Stimulated activated CD8-positive, alpha-beta memory T cell treated with anti-CD3 and anti-CD28 coated beads, Interleukin-2, amount 100 ng/mL, for 48 hours (primary cell): ENCODE data around the gene C1orf21.

Experiments used
- DNase-seq, 2 donors: peaks; one replicate each; pipeline ENCODE4 v3.0.0-alpha.2; 2020; ENCODE audit warnings: low read depth in 2 of 2

C1orf21 gene

DNA sequence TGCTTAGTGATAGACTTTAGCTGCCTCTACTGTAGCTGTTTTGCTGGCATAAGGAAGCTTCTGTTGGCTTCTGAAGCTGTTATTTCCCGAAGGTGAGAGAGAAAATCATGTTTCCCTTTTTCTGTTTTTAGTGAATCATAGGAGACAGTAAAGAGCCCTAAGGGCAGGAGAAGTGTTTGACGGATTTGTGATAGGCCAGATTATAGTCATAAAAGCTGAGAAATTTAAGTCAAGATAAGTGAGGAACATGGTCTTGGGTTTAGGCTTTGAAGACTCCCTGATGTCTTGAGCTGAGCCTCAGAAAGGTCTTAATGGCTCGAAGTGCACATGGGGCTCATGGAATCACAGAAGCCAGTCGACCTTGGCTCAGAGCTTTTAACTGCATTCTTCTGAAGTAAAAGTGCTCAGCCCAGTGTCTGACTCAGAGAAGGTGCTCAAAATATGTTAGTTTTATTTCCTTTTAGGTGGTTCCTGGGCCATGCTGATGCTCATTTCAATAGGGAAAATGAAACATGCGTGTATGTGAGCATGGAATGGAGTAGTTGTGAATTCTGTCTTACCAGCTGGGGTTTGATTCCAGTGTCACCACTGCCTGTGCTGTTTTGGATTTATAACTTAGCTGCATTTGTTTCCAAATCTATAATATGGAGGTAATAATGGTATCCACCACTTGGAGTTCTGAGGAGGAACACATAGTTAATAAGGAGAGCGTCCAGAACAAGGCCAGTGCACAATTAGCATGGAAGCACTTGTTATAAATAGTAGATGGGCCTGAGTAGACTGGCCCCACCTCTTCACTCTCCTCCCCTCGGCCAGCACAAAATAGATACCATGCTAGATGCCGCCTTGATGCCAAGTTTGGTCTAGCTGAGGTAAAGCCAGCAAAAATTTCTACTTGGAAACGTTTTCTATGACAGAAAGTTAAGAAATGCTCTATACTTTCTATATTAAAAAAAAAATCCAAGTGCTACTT, 99.2 kb downstream of the C1orf21 start:
- DNase-seq: no peak

DNA sequence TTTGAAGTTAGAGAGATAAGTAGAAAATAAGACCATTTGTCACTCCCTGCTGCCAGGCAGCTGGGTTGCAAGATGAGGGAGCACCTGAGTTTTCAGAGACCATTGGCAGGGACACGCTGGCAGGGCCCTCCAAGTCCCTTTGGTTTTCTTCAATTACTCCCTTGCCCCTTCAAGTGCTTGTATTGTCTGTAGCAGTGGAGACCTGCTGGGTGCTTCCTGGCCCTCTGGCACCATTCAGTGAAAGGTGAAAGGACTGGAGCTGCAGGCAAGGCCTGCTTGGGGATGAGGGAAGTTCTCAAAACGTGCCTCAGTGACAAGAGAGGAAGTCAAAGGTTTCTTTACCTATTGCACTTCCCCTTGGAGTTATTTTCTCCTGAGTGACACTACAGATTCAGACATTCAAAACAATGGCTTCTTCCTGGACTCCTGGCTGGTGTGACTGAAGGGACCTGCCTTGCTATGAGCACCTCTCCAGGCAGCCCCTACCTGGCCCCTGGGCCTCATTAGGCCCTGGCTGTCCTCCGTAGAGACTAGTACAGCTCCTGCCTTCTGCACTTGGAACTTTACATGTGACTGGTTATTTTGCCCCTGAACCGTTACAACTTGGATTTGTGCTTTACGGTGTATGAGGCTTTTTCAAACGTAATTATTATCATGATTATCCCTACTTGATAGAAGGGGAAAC, 100.1 kb downstream of the C1orf21 start:
- no peak for DNase-seq

DNA sequence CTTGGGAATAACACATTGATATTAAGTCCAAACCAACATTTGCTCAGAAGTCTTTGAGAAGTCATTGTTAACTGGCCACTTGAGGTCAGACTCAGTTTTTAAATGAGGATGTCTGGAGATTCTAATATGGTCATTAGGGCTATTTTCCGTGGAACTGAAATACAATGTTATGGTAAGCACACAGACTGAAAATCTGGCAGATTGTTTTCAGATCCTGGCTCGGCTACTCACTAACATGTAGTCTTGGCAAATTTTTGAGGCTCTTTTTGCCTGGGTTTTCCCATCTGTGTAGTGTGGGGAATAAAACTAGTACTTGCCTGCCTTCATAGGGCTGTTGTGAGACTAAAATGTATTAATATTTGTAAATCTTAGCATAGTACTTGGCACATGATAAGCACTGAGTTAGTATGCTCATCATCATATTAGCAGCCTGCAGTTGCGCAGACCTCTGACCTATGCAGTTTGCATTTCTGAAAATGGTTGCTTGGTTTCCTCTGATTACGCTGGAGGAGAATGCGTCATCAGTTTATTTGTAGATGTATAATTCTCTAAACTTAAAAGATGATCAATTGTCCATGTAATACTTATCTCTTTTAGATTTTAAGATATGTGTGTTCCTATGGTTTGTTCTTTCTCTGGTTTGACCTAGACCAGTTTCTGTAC, 100.8 kb downstream of the C1orf21 start:
- DNase-seq: no peak

DNA sequence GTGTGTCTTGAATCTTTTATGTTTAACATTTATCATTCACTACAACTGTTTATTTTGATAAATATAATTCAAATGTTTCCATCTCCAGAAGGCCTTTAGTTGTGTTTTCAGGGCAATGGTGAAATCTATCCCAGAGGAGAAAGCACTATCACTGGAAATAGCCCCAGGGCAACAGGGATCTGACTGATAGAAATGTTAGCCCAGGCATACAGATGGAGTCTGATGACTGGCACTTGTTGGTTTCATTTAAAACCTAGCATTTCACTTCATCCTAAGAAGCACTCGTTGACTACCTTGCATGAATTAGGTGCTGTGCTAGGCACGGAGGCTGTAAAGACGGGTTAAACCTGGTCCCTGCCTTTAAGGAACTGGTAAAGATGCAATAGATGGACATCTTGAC, 103.1 kb downstream of the C1orf21 start:
- DNase-seq: no peak

DNA sequence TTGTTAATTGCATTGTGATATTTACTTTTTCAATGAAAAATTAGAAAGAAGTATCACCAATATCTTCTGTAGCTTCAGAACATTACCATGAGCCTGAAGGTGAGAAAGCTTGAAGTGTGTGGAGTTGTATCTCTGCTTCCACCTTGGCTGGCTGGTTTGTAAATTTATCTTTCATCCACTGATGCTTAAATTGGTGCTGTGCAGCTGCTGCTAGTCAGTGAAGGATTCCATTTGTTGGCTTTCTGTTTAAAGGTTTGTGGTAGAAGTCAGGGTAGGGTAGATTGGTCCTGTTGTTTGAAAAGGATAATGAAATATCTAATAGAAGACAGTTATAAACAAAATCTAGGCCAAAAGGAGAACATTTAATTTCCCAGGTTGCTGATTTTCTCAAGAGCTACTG, 105.7 kb downstream of the C1orf21 start:
- no peak for DNase-seq

DNA sequence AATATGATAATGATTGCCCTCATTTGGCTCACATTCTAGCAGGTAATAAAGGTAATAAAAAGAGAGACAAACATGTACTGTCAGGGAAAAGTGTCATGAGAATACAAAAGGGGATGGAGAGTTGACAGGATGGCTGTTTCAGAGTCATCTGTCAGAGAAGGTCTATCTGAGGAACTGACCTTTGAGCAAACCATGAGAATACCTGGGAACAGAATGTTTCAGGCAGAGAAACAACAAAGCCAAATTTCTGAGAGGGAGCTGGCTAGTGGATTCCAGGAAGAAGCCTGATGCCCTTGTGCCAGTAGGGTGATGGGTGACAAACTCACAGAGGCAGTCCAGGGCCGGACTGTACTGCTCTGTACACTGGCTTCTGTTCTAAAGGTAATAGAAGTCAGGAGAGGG, 107.2 kb downstream of the C1orf21 start:
- no peak for DNase-seq

DNA sequence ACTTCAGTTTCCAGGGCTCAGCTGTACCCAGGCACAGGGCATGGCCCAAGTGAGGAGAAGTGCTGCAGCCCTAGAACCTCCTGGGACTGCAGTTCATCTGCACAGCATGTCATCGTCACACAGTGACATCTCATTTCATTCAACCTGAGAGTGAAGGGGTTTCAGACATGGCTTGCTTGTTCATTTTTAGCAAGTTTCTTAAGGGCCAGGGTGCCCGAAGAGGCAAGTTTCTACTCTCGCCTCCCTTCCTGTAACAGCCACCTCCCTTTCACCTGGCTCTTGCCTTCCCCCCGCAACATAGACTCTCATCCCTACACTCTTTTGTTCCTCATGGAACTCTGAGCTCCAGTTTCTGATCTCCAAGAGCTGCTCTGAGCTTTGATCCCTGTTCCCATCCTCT, 108.1 kb downstream of the C1orf21 start:
- no peak for DNase-seq

DNA sequence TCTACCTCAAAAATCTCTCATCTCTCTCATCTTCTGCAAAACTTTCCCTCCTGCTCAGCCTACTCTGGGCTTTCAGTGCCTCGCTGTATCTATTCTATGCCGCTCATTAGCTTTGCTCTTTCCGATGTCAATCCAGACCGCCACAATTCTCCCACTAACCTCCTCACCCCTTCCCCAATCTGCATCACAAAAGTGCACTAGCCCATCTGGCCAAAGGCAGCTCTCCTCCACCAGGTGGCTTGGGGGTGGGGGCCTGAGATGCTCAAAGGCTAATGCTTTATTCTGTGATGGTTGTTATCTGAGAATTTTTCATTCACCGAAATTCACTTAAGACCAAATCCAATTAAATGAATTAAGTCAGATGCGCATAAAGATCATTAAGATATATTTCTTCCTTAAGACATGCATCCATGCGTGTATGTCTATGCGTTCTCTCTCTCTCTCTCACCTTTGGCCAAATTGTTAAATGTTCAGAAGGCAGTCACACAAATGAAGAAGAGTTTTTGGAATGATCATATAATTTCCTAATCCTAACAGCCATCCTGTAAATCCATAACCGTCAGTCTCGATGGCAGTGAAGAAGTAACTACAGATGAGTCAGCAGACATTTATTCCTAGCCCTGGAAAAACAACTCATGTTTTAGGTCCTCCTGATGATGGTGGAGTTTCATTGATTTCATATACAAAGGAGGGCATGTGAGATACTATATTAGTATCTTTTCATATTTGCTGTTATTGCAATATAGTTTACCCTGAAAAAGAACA, 111.3 kb downstream of the C1orf21 start:
- no peak for DNase-seq

DNA sequence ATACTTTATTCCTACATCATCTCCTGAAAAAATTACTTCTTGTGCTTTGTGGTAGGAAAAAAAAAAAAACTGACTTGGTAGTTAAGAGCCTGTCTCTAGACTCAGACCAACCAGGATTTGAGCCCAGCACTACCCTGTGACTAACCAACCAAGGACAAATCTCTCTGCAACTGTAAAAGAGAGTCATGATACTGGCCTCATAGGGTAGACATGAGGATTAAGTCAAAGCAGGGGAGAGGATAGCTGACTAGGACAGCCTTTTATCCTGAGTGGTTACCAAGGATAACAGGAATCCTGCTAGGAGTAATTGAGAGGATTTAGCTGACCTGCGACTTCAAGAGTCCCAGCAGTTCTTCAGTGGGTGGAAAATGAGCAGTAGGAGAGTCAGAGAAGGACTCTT, 112.8 kb downstream of the C1orf21 start:
- DNase-seq: no peak

DNA sequence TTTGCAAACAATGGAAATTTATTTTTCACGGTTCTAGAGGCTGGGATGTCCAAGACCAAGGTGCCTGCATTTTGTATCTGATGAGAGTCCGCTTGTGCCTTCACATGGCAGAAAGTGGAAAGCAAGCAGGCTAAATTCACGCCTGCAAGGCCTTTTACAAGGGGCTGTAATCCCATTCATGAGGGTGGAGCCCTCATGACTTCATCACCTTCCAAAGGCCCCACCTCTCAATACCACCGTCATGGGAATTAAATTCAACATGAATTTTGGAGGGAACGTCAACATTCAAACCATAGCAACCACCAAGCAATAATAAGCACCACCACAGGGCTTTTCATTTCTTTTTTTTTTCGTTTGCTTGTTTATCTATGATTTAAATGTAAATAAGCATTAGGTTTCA, 115.3 kb downstream of the C1orf21 start:
- DNase-seq: no peak

DNA sequence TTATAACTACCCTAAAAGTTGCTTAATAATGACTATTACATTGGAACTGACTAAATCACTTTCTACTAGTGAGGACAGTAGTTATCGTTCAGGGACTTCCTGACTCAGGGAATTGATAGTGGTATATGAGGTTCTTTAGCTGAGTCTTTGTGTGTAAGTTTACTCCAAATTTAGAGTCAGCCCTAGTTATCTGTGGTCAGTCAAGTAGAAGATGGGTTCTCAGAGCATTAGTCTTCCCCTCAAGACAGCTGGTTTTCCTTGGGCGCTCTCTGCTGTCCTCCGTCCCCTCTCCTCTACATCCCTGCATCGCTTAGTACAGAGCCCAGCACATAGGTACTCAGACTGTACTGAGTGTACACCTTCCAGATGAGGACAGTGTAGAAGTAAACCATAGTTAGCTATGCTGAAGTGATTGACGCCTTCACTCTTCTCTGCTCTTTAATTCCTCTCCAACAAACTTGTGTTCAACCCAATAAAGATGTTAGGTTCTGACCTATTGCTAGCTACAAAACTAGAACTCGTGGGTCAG, 116.5 kb downstream of the C1orf21 start:
- DNase-seq: no peak

DNA sequence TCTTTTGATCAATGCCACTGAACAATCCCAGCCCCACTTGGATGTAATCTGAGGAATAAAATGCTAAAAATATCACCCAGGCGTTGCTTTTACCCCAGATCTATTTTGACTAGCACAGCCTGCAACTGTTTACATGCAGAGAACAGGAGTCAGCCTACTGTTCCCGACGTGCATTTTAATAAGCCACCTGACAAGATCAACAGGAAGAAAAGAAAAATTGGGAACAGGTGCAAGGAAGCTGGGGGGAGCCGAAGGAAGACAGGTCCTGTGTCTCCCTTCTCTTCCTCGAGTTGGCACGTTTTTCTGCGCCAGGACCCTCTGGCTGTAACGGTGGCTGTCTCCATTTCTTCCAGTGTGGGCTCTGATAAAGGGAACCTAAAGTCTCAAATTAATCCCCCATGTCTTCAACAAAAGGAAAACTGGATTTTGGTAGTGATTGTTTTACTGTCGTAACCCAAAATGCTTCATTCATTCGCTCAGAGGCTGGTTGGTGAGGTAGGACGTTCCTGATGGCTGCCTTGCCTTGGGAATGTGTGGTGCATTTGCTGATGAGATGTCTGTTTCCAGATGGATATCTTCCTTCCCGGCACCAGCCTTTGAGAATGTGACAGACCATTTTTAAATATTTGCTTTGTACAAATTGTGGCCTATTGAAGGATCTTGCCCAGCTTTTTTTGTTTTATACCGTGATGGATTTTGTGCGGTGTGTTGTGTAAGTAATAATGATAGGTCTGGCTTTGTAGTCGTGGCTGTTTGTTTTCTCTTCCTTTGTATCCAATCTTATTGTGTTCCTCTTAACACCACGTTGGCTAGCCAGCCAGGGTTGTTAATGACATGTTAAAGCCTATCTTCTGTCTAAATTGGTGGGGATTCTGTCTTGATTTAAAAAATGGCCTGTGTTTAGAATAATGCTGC, 117.5 kb downstream of the C1orf21 start:
- DNase-seq: no peak

DNA sequence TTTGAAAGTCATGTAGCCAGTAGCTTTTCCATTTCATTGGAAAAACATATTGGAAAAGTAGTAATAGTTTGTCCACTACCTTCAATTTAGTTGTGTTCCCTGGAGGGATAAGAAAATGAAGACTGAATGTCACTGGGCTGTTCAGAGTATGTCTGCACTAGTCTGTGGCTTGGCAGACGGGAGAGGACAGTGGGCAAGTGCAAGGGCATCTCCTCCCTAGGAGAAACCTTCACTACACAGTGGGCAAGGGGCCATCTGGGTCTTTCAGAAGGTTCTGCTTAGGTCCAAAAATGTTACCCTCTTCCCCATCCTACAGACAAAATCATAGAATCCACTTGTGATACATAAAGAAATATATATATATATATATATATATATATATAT, 118.1 kb downstream of the C1orf21 start:
- DNase-seq: no peak

DNA sequence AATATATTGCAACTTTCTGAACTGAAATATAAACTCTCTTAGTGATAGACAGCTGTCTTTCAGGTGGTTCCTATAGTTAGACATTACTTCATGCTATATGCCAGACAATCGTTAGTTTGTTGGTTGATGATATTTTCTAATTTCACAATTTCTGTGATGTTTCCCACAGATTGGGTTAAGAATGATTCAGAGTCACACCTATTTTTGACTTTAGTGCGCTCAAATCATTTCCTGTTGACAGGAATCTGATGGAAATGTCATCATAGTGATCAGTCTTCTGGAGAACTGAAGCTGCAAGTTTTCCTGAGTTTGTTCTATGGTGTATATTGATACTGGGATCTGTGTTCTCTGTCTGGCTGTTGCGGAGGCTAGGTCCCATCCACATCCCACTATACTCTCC, 119.7 kb downstream of the C1orf21 start:
- DNase-seq: no peak

DNA sequence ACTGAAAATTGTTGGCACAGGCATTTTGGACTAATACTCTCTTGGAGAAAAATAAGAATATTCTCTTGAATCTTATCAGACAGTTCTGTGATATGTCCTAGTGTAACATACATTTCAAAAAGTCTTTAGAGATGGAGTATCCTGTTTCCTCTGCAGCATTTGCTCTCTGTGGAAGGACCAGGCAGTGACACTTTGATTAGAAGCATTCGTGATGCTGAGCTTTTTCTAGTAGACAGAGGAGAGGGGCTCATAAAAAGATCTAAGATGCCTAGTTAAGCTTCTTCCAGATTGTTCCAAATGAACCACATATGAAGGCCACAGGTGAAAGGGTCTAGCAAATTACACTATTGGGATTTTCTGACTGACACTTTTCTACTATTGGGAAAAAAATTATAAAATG, 120.3 kb downstream of the C1orf21 start:
- no peak for DNase-seq

DNA sequence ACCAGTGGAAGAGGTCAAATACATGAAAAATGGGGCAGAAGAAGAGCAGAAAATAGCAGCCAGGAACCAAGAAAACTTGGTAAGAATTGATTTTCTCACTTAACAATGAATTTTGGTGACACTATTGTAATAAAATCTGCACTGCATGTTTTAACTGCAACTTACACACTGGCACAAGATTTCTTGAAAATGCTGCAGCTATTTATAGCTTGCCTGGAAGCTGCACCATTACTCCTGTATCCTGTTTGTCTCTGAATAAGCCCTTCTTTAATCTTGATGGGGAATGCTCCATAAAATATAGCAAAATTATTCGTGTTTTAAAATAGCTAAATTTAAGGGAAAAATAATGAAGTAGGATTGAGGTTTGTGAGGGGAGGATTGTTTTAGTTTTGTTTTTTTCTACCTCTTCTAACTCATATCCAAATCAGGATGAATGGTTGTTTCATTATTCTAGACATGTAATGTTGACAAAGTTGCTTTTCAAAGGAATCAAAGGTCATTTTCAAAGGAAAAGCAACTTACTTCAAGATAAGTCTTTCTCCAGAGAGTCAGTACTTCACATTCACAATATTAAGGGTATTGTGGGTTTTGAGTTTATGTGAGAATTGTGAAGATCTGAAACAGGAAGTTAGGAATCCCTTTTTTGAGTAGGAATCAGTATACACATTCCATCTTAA, 120.9 kb downstream of the C1orf21 start:
- no peak for DNase-seq

DNA sequence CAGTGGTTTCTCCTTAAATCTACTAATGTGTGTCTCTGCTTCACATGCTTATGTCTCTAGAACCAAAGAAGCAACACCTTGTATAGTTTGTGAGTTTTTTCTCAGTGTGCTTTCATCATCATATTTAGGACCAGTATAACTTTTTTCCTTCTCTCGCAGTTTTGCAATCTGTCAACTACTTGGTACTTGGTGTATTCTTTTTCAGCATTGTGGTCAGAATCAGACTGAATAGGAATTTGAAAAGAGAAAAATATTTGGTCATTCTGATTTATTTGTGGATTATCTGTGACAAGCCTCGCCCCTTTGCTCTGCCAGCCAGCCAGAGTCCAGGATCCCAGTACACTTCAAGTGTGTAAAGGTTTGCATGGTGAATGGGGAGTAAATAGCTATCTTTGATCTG, 122.3 kb downstream of the C1orf21 start:
- DNase-seq: no peak

DNA sequence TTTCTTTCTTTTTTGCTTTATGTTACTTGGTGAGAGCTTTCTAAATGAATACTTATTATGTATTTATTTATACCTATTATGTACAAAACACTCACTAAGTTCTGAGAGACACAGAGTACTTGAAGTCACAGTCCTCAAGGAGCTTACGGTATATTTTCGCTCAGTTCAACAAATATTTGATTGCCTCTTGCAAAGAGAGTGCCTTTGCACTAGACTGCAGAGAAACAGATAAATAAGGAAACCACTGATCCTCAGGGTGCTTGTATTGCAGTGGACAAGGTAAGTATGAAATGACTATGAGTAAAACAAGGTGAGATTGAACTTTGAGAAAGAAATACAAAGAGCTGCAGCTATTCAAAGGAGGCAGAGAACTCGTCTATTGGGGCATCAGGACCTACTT, 123.3 kb downstream of the C1orf21 start:
- no peak for DNase-seq

DNA sequence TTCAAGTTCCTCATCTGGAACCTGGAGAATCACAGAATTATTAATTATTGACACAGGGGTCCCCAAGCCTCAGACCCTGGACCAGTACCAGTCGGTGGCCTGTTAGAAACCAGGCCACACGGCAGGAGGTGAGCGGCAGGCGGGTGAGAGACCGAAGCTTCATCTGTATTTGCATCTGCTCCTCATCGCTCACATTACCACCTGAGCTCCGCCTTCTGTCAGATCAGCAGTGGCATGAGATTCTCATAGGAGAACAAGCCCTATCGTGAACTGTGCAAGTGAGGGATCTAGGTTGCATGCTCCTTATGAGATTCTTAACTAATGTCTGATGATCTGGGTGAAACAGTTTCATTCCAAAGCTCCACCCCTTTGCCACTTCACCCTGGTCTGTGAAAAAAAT, 125.9 kb downstream of the C1orf21 start:
- no peak for DNase-seq

DNA sequence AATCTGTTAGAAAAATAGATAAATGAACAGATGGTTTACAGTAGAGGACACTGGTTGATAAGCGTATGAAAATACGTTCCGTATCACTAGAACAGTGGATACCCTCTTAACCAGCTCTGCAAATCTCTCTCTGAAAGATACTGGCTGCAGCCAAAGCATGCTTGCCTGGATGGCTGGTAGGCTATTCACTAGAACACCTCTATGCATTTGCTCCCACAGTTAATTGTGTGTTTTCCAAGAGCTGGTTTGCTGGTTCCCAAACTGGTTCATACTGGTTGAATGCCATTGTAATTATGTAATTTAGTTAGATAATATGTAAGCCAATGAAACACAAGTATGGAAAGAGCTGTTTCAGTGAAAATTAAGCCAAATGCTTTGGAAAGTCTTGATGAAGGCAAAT, 126.6 kb downstream of the C1orf21 start:
- no peak for DNase-seq
